Measurements from ENCODE around the gene TTC27.

TTC27 gene

DNA sequence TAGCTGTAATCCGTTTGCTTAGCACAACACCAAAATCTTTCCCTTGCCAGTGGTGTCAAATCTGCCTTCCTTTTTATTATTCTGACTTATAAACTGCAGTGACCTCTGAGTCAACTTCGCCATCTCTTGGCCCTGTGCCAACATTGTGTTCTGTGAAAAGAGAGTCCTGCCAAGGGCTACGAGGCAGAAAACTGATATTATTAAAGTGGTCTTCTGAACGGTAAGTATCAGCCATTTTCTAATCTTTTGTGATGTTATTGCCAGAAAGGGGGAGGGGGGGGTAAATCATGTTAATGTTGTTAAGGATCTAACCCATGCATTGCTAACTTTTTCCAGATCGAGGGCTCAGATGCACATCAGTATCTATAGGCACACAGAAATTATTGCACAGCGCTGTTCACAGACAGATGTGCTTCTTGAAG is 197.5 kb downstream of the TTC27 start:
- H3K27ac ChIP-seq, result no peak overlapping the region
- TF ChIP-seq, protein P1, sequence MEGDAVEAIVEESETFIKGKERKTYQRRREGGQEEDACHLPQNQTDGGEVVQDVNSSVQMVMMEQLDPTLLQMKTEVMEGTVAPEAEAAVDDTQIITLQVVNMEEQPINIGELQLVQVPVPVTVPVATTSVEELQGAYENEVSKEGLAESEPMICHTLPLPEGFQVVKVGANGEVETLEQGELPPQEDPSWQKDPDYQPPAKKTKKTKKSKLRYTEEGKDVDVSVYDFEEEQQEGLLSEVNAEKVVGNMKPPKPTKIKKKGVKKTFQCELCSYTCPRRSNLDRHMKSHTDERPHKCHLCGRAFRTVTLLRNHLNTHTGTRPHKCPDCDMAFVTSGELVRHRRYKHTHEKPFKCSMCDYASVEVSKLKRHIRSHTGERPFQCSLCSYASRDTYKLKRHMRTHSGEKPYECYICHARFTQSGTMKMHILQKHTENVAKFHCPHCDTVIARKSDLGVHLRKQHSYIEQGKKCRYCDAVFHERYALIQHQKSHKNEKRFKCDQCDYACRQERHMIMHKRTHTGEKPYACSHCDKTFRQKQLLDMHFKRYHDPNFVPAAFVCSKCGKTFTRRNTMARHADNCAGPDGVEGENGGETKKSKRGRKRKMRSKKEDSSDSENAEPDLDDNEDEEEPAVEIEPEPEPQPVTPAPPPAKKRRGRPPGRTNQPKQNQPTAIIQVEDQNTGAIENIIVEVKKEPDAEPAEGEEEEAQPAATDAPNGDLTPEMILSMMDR (conservative IDR thresholded peaks at IDR 0.05), result no peak

DNA sequence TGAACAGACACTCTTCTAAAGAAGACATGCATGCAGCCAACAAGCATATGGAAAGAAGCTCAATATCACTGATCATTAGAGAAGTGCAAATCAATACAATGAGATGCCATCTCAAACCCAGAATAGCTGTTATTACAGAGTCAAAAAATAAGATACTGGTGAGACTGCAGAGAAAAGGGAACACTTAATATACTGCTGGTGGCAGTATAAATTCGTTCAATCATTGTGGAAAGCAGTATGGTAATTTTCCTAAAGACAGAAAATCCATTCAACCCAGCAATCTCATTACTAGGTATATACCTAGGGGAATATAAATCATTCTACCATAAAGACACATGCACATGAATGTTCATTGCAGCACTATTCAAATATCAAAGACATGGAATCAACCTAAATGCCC is 202.3 kb downstream of the TTC27 start:
- no peak overlapping the region for H3K27ac ChIP-seq
- TF ChIP-seq, protein P1 (conservative IDR thresholded peaks at IDR 0.05), result no peak

DNA sequence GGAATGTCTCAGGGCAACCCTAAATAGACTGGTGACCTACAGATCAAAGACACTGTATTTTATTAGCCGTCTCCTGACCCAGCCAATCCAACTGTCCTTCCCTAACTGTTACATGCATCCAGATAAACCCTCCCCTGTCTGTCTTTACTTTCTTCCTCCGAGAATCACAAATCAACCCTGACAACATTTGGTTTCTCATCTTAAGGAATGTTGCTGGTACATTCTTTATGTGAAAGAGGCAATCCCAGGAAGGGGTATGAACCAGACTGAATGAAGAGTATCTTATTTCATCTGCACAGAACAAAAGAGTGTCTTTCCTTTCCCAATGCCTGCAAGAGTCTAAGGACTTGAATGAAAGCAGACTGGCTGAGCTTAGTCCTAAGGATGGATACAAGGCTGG is 205.0 kb downstream of the TTC27 start:
- TF ChIP-seq, protein P1 (conservative IDR thresholded peaks at IDR 0.05), result no peak

DNA sequence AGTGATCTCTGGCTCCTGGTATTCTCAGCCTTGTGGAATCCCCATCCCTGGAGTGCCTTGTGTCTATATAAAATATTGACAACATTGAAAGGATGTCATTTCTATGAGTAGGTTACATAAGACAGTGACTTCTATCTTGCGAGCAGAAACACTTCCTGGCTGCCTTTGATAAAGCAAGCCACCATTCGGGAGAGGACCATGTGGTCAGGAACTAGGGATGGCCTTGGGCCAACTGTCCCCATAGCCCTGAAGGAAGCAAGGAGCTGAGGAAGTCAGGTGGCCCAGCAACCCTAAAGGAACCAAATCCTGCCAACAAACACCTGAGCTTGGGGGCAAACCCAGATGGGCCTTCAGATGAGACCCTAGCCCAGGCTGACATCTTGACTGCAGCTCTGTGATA is 205.9 kb downstream of the TTC27 start:
- TF ChIP-seq, protein P1 (conservative IDR thresholded peaks at IDR 0.05), result no peak
- H3K27ac ChIP-seq, result no peak overlapping the region

More for the DNA sequence above, 205.0 kb downstream of the TTC27 start:
- H3K27ac ChIP-seq, result no peak overlapping the region

DNA sequence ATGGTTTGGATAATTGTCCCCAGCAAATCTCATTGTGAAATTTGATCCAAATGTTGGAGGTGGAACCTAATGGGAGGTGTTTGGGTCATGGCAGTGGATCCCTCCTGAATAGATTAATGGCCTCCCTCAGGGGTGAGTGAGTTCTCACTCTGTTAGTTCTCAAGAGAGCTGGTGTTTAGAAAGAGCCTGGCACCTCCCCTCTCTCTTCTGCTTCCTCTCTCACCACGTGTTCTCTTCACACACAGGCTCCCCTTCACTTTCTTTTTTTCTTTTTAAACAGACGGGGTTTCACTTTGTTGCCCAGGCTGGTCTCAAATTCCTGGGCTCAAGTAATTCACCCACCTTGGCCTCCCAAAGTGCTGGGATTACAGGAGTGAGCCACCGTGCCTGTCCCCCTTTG is 207.3 kb downstream of the TTC27 start:
- TF ChIP-seq, protein P1 (conservative IDR thresholded peaks at IDR 0.05), result no peak
- H3K27ac ChIP-seq, result no peak overlapping the region

DNA sequence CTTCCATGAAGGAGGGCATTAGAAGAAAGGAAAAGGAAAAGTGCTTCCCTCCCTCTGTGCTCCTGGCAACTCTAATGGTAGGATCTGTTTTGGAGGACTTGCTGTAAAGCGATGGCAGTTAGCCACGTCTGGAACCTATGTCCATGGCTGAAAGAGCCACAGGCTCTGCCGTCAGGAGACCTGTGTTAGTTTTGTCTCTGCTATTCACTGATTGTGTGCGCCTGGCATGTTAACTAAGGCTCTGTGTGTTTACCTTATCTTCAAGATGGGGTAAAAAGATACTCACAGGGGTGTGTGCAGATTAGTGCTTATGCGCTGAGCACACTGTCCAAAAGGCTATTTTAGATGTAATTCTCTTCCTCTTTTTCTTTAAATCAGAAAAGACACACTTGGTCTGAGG is 209.1 kb downstream of the TTC27 start:
- TF ChIP-seq, protein P1 (conservative IDR thresholded peaks at IDR 0.05), result no peak
- H3K27ac ChIP-seq, result no peak overlapping the region

DNA sequence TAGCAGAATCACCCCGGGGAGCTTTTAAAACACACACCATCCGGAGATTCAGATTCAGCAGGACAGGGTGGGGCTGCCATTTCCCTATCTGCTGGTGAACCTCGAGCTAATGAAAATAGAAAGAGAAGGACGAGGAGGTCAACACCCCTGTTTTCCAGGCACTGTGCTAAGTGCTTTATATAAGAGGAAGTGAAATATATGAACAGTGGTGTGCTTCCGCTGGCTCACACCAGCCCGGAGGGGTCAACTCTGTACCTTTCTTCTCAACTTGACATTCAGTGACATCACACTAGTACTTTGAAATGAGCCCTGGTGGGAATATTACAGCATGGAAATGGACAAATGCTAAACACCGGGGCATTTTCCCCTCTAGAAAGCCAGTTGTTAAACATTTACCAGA is 210.6 kb downstream of the TTC27 start:
- TF ChIP-seq, protein P1 (conservative IDR thresholded peaks at IDR 0.05), result no peak
- H3K27ac ChIP-seq, result no peak overlapping the region

DNA sequence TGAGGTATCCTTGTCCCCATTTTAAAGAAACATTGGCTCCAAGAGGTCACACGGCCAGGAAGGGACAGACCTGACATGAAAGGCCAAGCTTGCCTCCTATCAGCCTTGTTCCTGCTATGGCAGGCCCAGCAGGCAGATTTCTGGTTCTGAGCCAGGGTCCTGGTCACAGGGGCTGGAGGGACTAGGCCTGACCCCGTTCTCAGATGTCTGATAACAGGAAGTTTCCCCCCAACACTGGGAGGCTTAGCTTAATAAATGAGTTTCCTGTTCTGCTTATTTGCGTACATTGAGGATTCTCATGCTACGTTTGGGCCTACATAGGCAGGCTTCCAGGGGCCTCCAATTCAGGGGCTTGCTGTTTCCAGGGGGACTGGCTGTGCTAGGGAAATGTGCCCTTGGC is 211.1 kb downstream of the TTC27 start:
- TF ChIP-seq, protein P1 (conservative IDR thresholded peaks at IDR 0.05), result no peak

More for the DNA sequence above, 211.1 kb downstream of the TTC27 start:
- H3K27ac ChIP-seq, result no peak overlapping the region

Measured in VCaP (cell line).